Measurements from ENCODE around the gene NAXD.

The NAXD gene

GRCh38 chr13:110607675-110608224 lies 7.6 kb upstream of the NAXD start:
- H3K9me3 ChIP-seq (ENCODE audit: low read depth, low read length): no peaks in the 10 kb centered on the region
- H3K4me3 ChIP-seq: no peak overlapping the region
- H3K9ac ChIP-seq (ENCODE audit: insufficient read length): peak overlapping the region; percentile 30
- DNase-seq (ENCODE audit: low read depth, low spot score): no peak
- TF ChIP-seq EZH2 (IDR thresholded peaks at IDR 0.05) (no peak), POLR2AphosphoS5 (IDR thresholded peaks at IDR 0.05; ENCODE audit: borderline replicate concordance, low read depth, low read length) (no peak), FOXP2 (optimal IDR thresholded peaks at IDR 0.05; ENCODE audit: control extremely low read depth, extremely low read length, insufficient read depth) (no peak)
- 0 out of 2 replicates have a peak overlapping the region, but pooled peaks have one; percentile 10 for H3K27ac ChIP-seq
- no peaks in the 10 kb centered on the region for H3K36me3 ChIP-seq (ENCODE audit: insufficient read depth, low read length)

- no peak for DNase-seq (ENCODE audit: low read depth, low spot score)
- Histone ChIP-seq H3K9me3 (ENCODE audit: low read depth, low read length) (no peaks in the 10 kb centered on the region), H3K9ac (ENCODE audit: insufficient read length) (no peak overlapping the region), H3K4me3 (no peak overlapping the region), H3K27ac (no peak overlapping the region), H3K36me3 (ENCODE audit: insufficient read depth, low read length) (no peaks in the 10 kb centered on the region)
- no peak for TF ChIP-seq EZH2 (IDR thresholded peaks at IDR 0.05)
- no peak for TF ChIP-seq FOXP2 (optimal IDR thresholded peaks at IDR 0.05; ENCODE audit: control extremely low read depth, extremely low read length, insufficient read depth)
- TF ChIP-seq POLR2AphosphoS5 (IDR thresholded peaks at IDR 0.05; ENCODE audit: borderline replicate concordance, low read depth, low read length): no peak
These were observed 4.3 kb upstream of the NAXD start for GRCh38 chr13:110610955-110611595.

DNA sequence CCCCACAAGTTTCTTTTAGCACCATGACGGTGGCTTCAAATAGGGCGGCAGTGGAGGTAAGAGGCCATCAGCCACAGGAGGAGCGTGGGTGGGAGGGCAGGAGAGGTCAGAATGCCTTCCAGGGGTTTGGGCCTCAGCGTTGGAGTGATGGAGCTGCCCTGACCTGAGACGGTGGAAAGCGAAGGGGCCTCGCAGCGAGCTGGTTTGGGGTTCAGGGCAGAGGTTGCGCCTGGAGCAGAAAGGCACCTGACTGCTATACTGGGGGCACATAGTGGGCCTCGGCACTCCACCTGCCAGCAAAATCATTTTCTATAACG lies 382 bp upstream of the NAXD start:
- peak overlapping the region; percentile 46 for H3K9ac ChIP-seq (ENCODE audit: insufficient read length)
- no peaks in the 10 kb centered on the region for H3K36me3 ChIP-seq (ENCODE audit: insufficient read depth, low read length)
- TF ChIP-seq FOXP2 (optimal IDR thresholded peaks at IDR 0.05; ENCODE audit: control extremely low read depth, extremely low read length, insufficient read depth): no peak
- TF ChIP-seq POLR2AphosphoS5 (IDR thresholded peaks at IDR 0.05; ENCODE audit: borderline replicate concordance, low read depth, low read length): no peak
- TF ChIP-seq EZH2 (IDR thresholded peaks at IDR 0.05): no peak
- H3K4me3 ChIP-seq: peak overlapping the region; percentile 87
- no peak overlapping the region for H3K27ac ChIP-seq
- DNase-seq (ENCODE audit: low read depth, low spot score): no peak
- no peaks in the 10 kb centered on the region for H3K9me3 ChIP-seq (ENCODE audit: low read depth, low read length)

DNA sequence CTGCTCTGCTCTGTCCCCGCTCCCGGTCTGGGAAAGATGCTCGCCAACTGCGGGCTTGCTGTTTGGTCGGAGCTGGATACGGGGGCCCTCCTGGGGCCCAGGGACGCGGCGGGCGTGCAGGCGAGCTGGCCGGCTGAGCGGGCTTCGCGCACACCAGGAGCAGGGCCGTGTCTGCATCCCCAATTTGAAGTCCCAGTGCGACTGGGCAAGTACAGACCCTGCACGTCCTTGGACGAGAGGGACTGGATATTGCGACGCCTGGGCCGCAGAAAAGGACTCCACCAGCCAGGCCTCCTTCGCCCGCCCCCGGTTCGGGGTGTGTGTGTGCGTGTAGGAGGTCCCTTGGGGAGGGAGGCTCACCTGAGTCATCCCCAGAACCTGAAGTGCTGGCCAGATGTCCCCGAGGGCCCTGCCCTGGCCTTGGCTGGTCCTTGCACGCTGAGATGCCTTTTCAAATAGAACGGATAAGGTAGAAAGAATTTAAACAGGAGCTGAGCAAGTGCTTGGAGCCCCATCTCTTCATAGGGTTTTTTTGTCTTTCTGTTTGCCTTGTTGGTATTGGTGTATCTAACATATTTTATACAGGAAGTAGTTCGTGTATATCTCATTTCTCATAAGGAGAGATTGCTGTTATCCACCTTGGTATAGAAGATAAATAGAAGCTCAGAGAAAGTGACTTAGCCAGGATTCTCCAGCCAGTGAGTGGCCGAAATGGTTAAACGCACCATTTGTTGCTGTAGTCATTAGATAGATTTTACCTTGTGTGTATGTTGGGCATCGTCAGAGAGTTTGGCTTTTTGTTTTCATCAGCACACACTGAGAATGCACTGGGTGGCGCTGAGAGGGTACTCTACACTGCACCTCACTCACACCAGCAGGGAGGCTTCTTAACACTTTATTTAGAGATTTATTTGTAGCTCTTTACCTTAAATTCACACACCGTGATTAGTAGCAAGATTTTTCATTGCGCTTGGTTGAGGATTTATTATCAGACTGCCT lies 1.1 kb downstream of the NAXD start:
- H3K4me3 ChIP-seq: peak overlapping the region; percentile 87
- no peaks in the 10 kb centered on the region for H3K36me3 ChIP-seq (ENCODE audit: insufficient read depth, low read length)
- TF ChIP-seq POLR2AphosphoS5 (IDR thresholded peaks at IDR 0.05; ENCODE audit: borderline replicate concordance, low read depth, low read length) (no peak), EZH2 (IDR thresholded peaks at IDR 0.05) (no peak)
- DNase-seq (ENCODE audit: low read depth, low spot score): no peak
- peak overlapping the region; percentile 92 for H3K9ac ChIP-seq (ENCODE audit: insufficient read length)
- no peak overlapping the region for H3K27ac ChIP-seq
- H3K9me3 ChIP-seq (ENCODE audit: low read depth, low read length): no peaks in the 10 kb centered on the region

GRCh38 chr13:110617321-110618072 lies 2.2 kb downstream of the NAXD start:
- TF ChIP-seq FOXP2 (optimal IDR thresholded peaks at IDR 0.05; ENCODE audit: control extremely low read depth, extremely low read length, insufficient read depth) (no peak), EZH2 (IDR thresholded peaks at IDR 0.05) (no peak), POLR2AphosphoS5 (IDR thresholded peaks at IDR 0.05; ENCODE audit: borderline replicate concordance, low read depth, low read length) (no peak)
- Histone ChIP-seq H3K4me3 (no peak overlapping the region), H3K36me3 (ENCODE audit: insufficient read depth, low read length) (peaks cover 6% of the 10 kb centered on the region; the same call in 1 of the 2 replicates), H3K9me3 (ENCODE audit: low read depth, low read length) (no peaks in the 10 kb centered on the region), H3K9ac (ENCODE audit: insufficient read length) (peak overlapping the region; percentile 92), H3K27ac (no peak overlapping the region)
- no peak for DNase-seq (ENCODE audit: low read depth, low spot score)

DNA sequence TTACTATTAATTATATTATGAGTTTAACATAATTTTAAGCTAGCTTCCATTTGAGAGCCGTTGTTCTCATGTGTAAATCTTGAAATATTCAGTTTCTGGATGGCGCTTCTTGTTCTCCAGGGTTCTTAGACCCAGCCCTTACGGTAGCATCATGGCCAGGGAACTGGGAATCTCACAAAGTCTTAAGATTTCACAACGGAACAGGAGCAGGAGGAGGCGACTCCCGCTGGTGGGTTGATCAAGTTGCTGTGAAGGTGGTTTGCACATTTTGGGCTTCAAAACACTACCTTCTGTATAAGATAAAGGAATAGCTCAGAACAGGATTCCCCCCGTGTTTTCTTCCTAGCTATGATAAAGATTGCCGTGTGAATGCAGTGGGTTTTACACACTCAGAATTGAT lies 2.8 kb downstream of the NAXD start:
- Histone ChIP-seq H3K9ac (ENCODE audit: insufficient read length) (no peak overlapping the region), H3K36me3 (ENCODE audit: insufficient read depth, low read length) (peaks cover 7% of the 10 kb centered on the region; the same call in 1 of the 2 replicates), H3K27ac (no peak overlapping the region), H3K4me3 (no peak overlapping the region), H3K9me3 (ENCODE audit: low read depth, low read length) (no peaks in the 10 kb centered on the region)
- TF ChIP-seq FOXP2 (optimal IDR thresholded peaks at IDR 0.05; ENCODE audit: control extremely low read depth, extremely low read length, insufficient read depth) (no peak), EZH2 (IDR thresholded peaks at IDR 0.05) (no peak), POLR2AphosphoS5 (IDR thresholded peaks at IDR 0.05; ENCODE audit: borderline replicate concordance, low read depth, low read length) (no peak)
- no peak for DNase-seq (ENCODE audit: low read depth, low spot score)

DNA sequence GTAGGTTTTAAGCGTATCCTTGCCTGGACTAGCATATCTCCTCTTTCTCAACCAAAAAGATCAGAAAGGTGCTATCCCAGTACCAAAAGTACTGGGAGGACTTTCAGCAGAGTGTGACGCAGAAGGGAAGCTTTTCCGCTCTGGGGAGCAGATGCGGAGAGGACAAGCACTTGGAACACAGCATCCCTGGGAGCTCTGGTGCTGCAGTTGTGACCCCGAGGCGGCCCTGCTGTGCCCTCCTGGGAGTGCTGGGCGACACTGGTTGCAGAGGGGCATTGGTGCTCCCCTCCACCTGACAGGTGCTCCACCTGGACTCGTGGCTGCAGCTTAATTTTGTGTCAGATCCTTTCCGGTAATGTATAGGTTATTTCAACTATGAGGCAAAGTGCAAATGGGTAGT lies 3.4 kb downstream of the NAXD start:
- no peak overlapping the region for H3K27ac ChIP-seq

More for the DNA sequence above, 3.4 kb downstream of the NAXD start:
- H3K36me3 ChIP-seq (ENCODE audit: insufficient read depth, low read length): peaks cover 7% of the 10 kb centered on the region; the same call in 1 of the 2 replicates
- TF ChIP-seq FOXP2 (optimal IDR thresholded peaks at IDR 0.05; ENCODE audit: control extremely low read depth, extremely low read length, insufficient read depth): no peak
- TF ChIP-seq POLR2AphosphoS5 (IDR thresholded peaks at IDR 0.05; ENCODE audit: borderline replicate concordance, low read depth, low read length): no peak
- TF ChIP-seq EZH2 (IDR thresholded peaks at IDR 0.05): no peak
- no peak overlapping the region for H3K9ac ChIP-seq (ENCODE audit: insufficient read length)
- no peaks in the 10 kb centered on the region for H3K9me3 ChIP-seq (ENCODE audit: low read depth, low read length)
- no peak for DNase-seq (ENCODE audit: low read depth, low spot score)
- H3K4me3 ChIP-seq: no peak overlapping the region

Data from SK-N-MC (cell line).